Measurements from ENCODE around the gene PRXL2B. TPM values are rescaled to one million over a fixed set of nuclear protein-coding genes. Genes with fewer than 3 reads are reported as not detected.

The PRXL2B gene
- total RNA-seq, 1 experiment from 2014 or later, result 40.7 TPM

DNA sequence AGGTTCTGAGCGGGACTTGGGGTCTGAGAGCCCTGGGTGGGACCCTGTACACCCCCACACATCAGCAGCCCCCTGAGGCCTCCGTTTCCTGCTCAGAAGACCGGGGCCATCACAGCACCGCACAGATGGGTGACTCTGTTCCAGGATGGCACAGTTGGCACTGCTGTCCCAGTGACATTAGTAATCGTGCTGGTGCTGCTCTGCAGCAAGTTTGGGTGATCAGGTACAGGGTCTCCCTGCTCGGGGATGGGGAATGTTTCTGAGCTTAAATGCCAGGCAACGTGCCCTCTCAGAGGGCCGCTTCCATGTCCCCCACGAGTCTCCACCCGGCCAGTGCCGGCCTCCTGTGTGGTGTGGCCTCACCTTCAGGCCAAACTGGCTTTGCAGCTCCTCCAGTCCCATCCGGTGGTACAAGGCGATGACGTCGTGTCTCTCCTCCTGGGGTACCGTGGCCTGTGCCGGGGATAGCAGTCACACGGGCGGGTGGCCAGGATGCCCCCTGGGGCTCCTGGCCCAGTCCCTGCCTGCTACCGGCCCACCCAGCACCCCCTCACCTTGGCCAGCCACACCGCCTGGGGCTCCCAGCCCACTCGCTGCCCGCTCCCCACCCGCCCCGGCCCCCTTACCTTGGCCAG lies 17.1 kb downstream of the PRXL2B start:
- no peak overlapping the region for H3K4ac ChIP-seq (ENCODE audit: low read depth, low read length)
- H2AFZ ChIP-seq (ENCODE audit: low read length), result no peak overlapping the region
- Mint-ChIP-seq H3K4me3 (no peak overlapping the region), H3K9me3 (peaks cover 1 to 6% of the 10 kb centered on the region in 2 experiments; a peak in 3 of 5 replicates), H3K27me3 (ENCODE audit: low read depth) (peaks cover 20% of the 10 kb centered on the region), H3K36me3 (ENCODE audit: insufficient read depth in 1 of 3, low read depth in 3 of 3) (no peaks in the 10 kb centered on the region), H3K4me1 (no peaks in the 10 kb centered on the region), H3K27ac (no peak overlapping the region)
- H3K9ac ChIP-seq (ENCODE audit: extremely low read depth, insufficient read length, low read length), result no peak overlapping the region
- no peak overlapping the region for H3K56ac ChIP-seq (ENCODE audit: insufficient read length, low read depth, low read length)
- no peak overlapping the region for H4K91ac ChIP-seq (ENCODE audit: insufficient read length, low read depth, low read length)
- TF ChIP-seq, protein P1, sequence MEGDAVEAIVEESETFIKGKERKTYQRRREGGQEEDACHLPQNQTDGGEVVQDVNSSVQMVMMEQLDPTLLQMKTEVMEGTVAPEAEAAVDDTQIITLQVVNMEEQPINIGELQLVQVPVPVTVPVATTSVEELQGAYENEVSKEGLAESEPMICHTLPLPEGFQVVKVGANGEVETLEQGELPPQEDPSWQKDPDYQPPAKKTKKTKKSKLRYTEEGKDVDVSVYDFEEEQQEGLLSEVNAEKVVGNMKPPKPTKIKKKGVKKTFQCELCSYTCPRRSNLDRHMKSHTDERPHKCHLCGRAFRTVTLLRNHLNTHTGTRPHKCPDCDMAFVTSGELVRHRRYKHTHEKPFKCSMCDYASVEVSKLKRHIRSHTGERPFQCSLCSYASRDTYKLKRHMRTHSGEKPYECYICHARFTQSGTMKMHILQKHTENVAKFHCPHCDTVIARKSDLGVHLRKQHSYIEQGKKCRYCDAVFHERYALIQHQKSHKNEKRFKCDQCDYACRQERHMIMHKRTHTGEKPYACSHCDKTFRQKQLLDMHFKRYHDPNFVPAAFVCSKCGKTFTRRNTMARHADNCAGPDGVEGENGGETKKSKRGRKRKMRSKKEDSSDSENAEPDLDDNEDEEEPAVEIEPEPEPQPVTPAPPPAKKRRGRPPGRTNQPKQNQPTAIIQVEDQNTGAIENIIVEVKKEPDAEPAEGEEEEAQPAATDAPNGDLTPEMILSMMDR (conservative IDR thresholded peaks at IDR 0.05), result no peak
- no peak for DNase-seq
- H3K27ac ChIP-seq (ENCODE audit: insufficient read length, low read depth, low read length), result no peak overlapping the region
- no peaks in the 10 kb centered on the region for H3K79me2 ChIP-seq (ENCODE audit: insufficient read depth, low read length)
- WGBS (ENCODE audit: extremely low coverage, insufficient read length, low lambda C conversion rate), result no CpG with 5 or more reads among the region's 25 CpGs
- no peaks in the 10 kb centered on the region for H3K4me1 ChIP-seq (ENCODE audit: insufficient read depth, low read length)
- no peak overlapping the region for H2BK5ac ChIP-seq (ENCODE audit: insufficient read length, low read length)
- no peak overlapping the region for H3K18ac ChIP-seq (ENCODE audit: insufficient read length, low read depth, low read length)
- no peak overlapping the region for H2BK15ac ChIP-seq (ENCODE audit: low read depth, low read length)
- no peaks in the 10 kb centered on the region for H4K20me1 ChIP-seq (ENCODE audit: control insufficient read depth, insufficient read depth, insufficient read length)
- H3K9me3 ChIP-seq (ENCODE audit: control insufficient read depth, low read depth, low read length), result no peaks in the 10 kb centered on the region
- H2BK120ac ChIP-seq (ENCODE audit: low read depth, low read length, poor library complexity, severe bottlenecking), result no peak overlapping the region
- H2BK12ac ChIP-seq (ENCODE audit: insufficient read length, low read depth, low read length), result no peak overlapping the region
- no peak overlapping the region for H3K4me2 ChIP-seq (ENCODE audit: insufficient read depth, insufficient read length, low read length)
- no peak overlapping the region for H2AK5ac ChIP-seq (ENCODE audit: insufficient read length, low read length)
- 0 out of 2 replicates have a peak overlapping the region, but pooled peaks have one; percentile 35 for H3K14ac ChIP-seq (ENCODE audit: insufficient read depth, low read length)
- H3K27me3 ChIP-seq (ENCODE audit: insufficient read depth, low read length), result no peaks in the 10 kb centered on the region
- H4K5ac ChIP-seq (ENCODE audit: insufficient read length, low read depth, low read length), result no peak overlapping the region
- no peaks in the 10 kb centered on the region for H3K23me2 ChIP-seq (ENCODE audit: insufficient read length, low read depth, low read length, poor library complexity, severe bottlenecking)
- no peak overlapping the region for H3K23ac ChIP-seq (ENCODE audit: insufficient read length, low read depth, low read length)
- H4K8ac ChIP-seq (replicated peaks; ENCODE audit: insufficient read length, low read depth, low read length), result no peak overlapping the region
- H2BK20ac ChIP-seq (ENCODE audit: low read depth, low read length, poor library complexity, severe bottlenecking), result no peak overlapping the region
- H3K79me1 ChIP-seq (ENCODE audit: insufficient read depth, low read depth, low read length, poor library complexity, severe bottlenecking), result no peaks in the 10 kb centered on the region
- H3T11ph ChIP-seq (ENCODE audit: low read length), result no peak overlapping the region
